HEK293T (cell line): ENCODE measurements around the gene ZXDC.

ENCODE experiments used
- CTCF ChIA-PET: fragments of 350-600 bp; formaldehyde crosslinking; extraction: SDS; loops from one replicate; lab custom pipeline; 2021; ENCODE audit warnings: antibody characterized with exemption, inconsistent platforms; lab: Yijun Ruan, JAX
- POLR2A ChIA-PET: fragments of 350-600 bp; formaldehyde crosslinking; extraction: SDS; loops from one replicate; lab custom pipeline; 2020; ENCODE audit warnings: antibody characterized with exemption, inconsistent platforms; lab: Yijun Ruan, JAX
- DNase-seq: peaks from one replicate; pipeline ENCODE4 v3.0.0; 2012; ENCODE audit warnings: mixed read lengths; ENCODE audit errors: extremely low spot score
- ARNT ChIP-seq: fragments of 450-650 bp; IDR thresholded peaks from 2 replicates; pipeline ENCODE4 v1.6.1; 2017; ENCODE audit warnings: mild to moderate bottlenecking
- BHLHE40 ChIP-seq: fragments of 450-650 bp; IDR thresholded peaks from 2 replicates; pipeline ENCODE4 v1.6.1; 2016; ENCODE audit warnings: mild to moderate bottlenecking, moderate library complexity, borderline replicate concordance
- CTBP1 ChIP-seq: fragments of 450-650 bp; IDR thresholded peaks from 2 replicates; pipeline ENCODE4 v1.6.1; 2016; ENCODE audit warnings: borderline replicate concordance
- ELF4 ChIP-seq: fragments of 450-650 bp; IDR thresholded peaks from 2 replicates; pipeline ENCODE4 v1.6.1; 2017; ENCODE audit warnings: antibody characterized with exemption
- FOXA1 ChIP-seq: fragments of 450-650 bp; IDR thresholded peaks from 2 replicates; pipeline ENCODE4 v1.6.1; 2016; ENCODE audit warnings: mild to moderate bottlenecking
- FOXK2 ChIP-seq: fragments of 450-650 bp; IDR thresholded peaks from 2 replicates; pipeline ENCODE4 v1.6.1; 2016; ENCODE audit warnings: mild to moderate bottlenecking
- FOXM1 ChIP-seq: fragments of 450-650 bp; IDR thresholded peaks from 2 replicates; pipeline ENCODE4 v1.6.1; 2017; ENCODE audit warnings: mild to moderate bottlenecking, borderline replicate concordance
- HDGF ChIP-seq: fragments of 450-650 bp; IDR thresholded peaks from 2 replicates; pipeline ENCODE4 v1.6.1; 2017; ENCODE audit warnings: antibody characterized with exemption, borderline replicate concordance
- L3MBTL2 ChIP-seq: fragments of 450-650 bp; conservative IDR thresholded peaks from 2 replicates; pipeline ENCODE4 v1.6.1; 2016; ENCODE audit warnings: mild to moderate bottlenecking
- LEF1 ChIP-seq: fragments of 450-650 bp; IDR thresholded peaks from 2 replicates; pipeline ENCODE4 v1.6.1; 2017; ENCODE audit warnings: mild to moderate bottlenecking, borderline replicate concordance
- NFRKB ChIP-seq: fragments of 450-650 bp; IDR thresholded peaks from 2 replicates; pipeline ENCODE4 v1.6.1; 2016; ENCODE audit warnings: mild to moderate bottlenecking, moderate library complexity
- PKNOX1 ChIP-seq: fragments of 450-650 bp; IDR thresholded peaks from 2 replicates; pipeline ENCODE4 v1.6.1; 2016
- SP1 ChIP-seq: fragments of 450-650 bp; IDR thresholded peaks from 2 replicates; pipeline ENCODE4 v1.6.1; 2017
- SUZ12 ChIP-seq: fragments of 450-650 bp; IDR thresholded peaks from 2 replicates; pipeline ENCODE4 v1.6.1; 2016; ENCODE audit warnings: mild to moderate bottlenecking
- TARDBP ChIP-seq: fragments of 450-650 bp; IDR thresholded peaks from 2 replicates; pipeline ENCODE4 v1.6.1; 2016
- ZNF384 ChIP-seq: fragments of 450-650 bp; IDR thresholded peaks from 2 replicates; pipeline ENCODE4 v1.6.1; 2016

The ZXDC gene

GRCh38 chr3:126393563-126393962 is 82.1 kb downstream of the ZXDC start:
- POLR2A ChIA-PET, result no interaction called here
- TF ChIP-seq TARDBP (no peak), FOXM1 (no peak), PKNOX1 (no peak), ZNF384 (no peak)
- DNase-seq, result no peak
- CTCF ChIA-PET, result no interaction called here

- CTCF ChIA-PET, result no interaction called here
- no peak for DNase-seq
- POLR2A ChIA-PET, result no interaction called here
- no peak for TF ChIP-seq SP1
- TF ChIP-seq CTBP1, result no peak
- TF ChIP-seq ELF4, result no peak
- no peak for TF ChIP-seq ARNT
- no peak for TF ChIP-seq HDGF
- no peak for TF ChIP-seq ZNF384
- TF ChIP-seq FOXK2, result no peak
- TF ChIP-seq TARDBP, result no peak
- TF ChIP-seq SUZ12, result no peak
- no peak for TF ChIP-seq PKNOX1
- no peak for TF ChIP-seq FOXA1
- no peak for TF ChIP-seq BHLHE40
- TF ChIP-seq NFRKB, result no peak
- no peak for TF ChIP-seq L3MBTL2
Observed at GRCh38 chr3:126392246-126392645, 83.4 kb downstream of the ZXDC start.

- POLR2A ChIA-PET, result no interaction called here
- CTCF ChIA-PET, result no interaction called here
Observed at GRCh38 chr3:126391631-126392030, 84.1 kb downstream of the ZXDC start.

GRCh38 chr3:126390751-126391150 is 84.9 kb downstream of the ZXDC start:
- DNase-seq, result no peak
- CTCF ChIA-PET, result no interaction called here
- POLR2A ChIA-PET, result no interaction called here
- no peak for TF ChIP-seq PKNOX1
- no peak for TF ChIP-seq ZNF384
- no peak for TF ChIP-seq TARDBP
- no peak for TF ChIP-seq FOXA1
- TF ChIP-seq CTBP1, result no peak
- no peak for TF ChIP-seq NFRKB
- TF ChIP-seq ARNT, result no peak
- no peak for TF ChIP-seq SP1
- no peak for TF ChIP-seq HDGF
- no peak for TF ChIP-seq ELF4
- TF ChIP-seq FOXM1, result no peak

More at GRCh38 chr3:126391631-126392030, 84.1 kb downstream of the ZXDC start:
- TF ChIP-seq SP1 (no peak), NFRKB (no peak), BHLHE40 (no peak), FOXK2 (no peak), ARNT (no peak), L3MBTL2 (no peak), LEF1 (no peak), CTBP1 (no peak), FOXA1 (no peak), FOXM1 (no peak), ZNF384 (no peak), ELF4 (no peak), PKNOX1 (no peak), HDGF (no peak), SUZ12 (no peak), TARDBP (no peak)
- DNase-seq, result no peak

GRCh38 chr3:126390201-126390600 is 85.5 kb downstream of the ZXDC start:
- POLR2A ChIA-PET, result no interaction called here
- no peak for TF ChIP-seq L3MBTL2
- no peak for TF ChIP-seq FOXA1
- no peak for TF ChIP-seq FOXM1
- no peak for TF ChIP-seq ZNF384
- TF ChIP-seq FOXK2, result no peak
- TF ChIP-seq TARDBP, result no peak
- no peak for TF ChIP-seq HDGF
- no peak for TF ChIP-seq LEF1
- TF ChIP-seq CTBP1, result no peak
- no peak for TF ChIP-seq BHLHE40
- no peak for TF ChIP-seq ARNT
- no peak for TF ChIP-seq SUZ12
- no peak for DNase-seq
- CTCF ChIA-PET, result no interaction called here

GRCh38 chr3:126389794-126390146 is 85.9 kb downstream of the ZXDC start:
- POLR2A ChIA-PET, result no interaction called here
- TF ChIP-seq ELF4 (no peak), SUZ12 (no peak), LEF1 (no peak), ZNF384 (no peak), L3MBTL2 (no peak), FOXA1 (no peak), HDGF (no peak), ARNT (no peak), NFRKB (no peak)
- CTCF ChIA-PET, result no interaction called here
- no peak for DNase-seq
